ENCODE results near the gene MOB3B.

The MOB3B gene

GRCh38 chr9:27414220-27414761 lies 115.3 kb downstream of the MOB3B start:
- no peak for DNase-seq

GRCh38 chr9:27413511-27414219 lies 115.9 kb downstream of the MOB3B start:
- no peak for DNase-seq

GRCh38 chr9:27412963-27413362 lies 116.7 kb downstream of the MOB3B start:
- no peak for DNase-seq

- no peak for DNase-seq
Measured at GRCh38 chr9:27412081-27412480, 117.5 kb downstream of the MOB3B start.

- DNase-seq = no peak
Measured at GRCh38 chr9:27408482-27408881, 121.1 kb downstream of the MOB3B start.

- DNase-seq = no peak
Measured at GRCh38 chr9:27408001-27408400, 121.6 kb downstream of the MOB3B start.

GRCh38 chr9:27407491-27407890 lies 122.1 kb downstream of the MOB3B start:
- no peak for DNase-seq

GRCh38 chr9:27404661-27405060 lies 125.0 kb downstream of the MOB3B start:
- no peak for DNase-seq

- DNase-seq = no peak
Measured at GRCh38 chr9:27402626-27403025, 127.0 kb downstream of the MOB3B start.

- no peak for DNase-seq
Measured at GRCh38 chr9:27400334-27400880, 129.2 kb downstream of the MOB3B start.

GRCh38 chr9:27398982-27399653 lies 130.5 kb downstream of the MOB3B start:
- no peak for DNase-seq

GRCh38 chr9:27396495-27396894 lies 133.1 kb downstream of the MOB3B start:
- no peak for DNase-seq

- no peak for DNase-seq
Measured at GRCh38 chr9:27395484-27395921, 134.1 kb downstream of the MOB3B start.

- no peak for DNase-seq
Measured at GRCh38 chr9:27394826-27395201, 134.8 kb downstream of the MOB3B start.

GRCh38 chr9:27394154-27394825 lies 135.3 kb downstream of the MOB3B start:
- no peak for DNase-seq

GRCh38 chr9:27393054-27393846 lies 136.4 kb downstream of the MOB3B start:
- no peak for DNase-seq

- no peak for DNase-seq
Measured at GRCh38 chr9:27392451-27392850, 137.2 kb downstream of the MOB3B start.

GRCh38 chr9:27391040-27391895 lies 138.3 kb downstream of the MOB3B start:
- no peak for DNase-seq

- DNase-seq = no peak
Measured at GRCh38 chr9:27388150-27388549, 141.5 kb downstream of the MOB3B start.

GRCh38 chr9:27387722-27388121 lies 141.9 kb downstream of the MOB3B start:
- DNase-seq = no peak

GRCh38 chr9:27386571-27387091 lies 143.0 kb downstream of the MOB3B start:
- DNase-seq = no peak
